Measurements from ENCODE around the gene UBP1. TPM values are rescaled to one million over a fixed set of nuclear protein-coding genes. Genes with fewer than 3 reads are reported as not detected.

UBP1 gene
- polyA plus RNA-seq, 1 of the 3 experiments (the other 2 are of a cell fraction), result 45.5 TPM

- ChIA-PET POLR2A (no interaction called here), CTCF (no interaction called here)
- H3K27ac ChIP-seq (ENCODE audit: low read depth in 2 of 2, low read length in 1 of 2), result no peak overlapping the region
- WGBS (ENCODE audit: low lambda C conversion rate), result 95% methylated on average over 10 of the region's 10 CpGs
- peaks cover 98% of the 10 kb centered on the region for H3K79me2 ChIP-seq (ENCODE audit: insufficient read depth)
- peaks cover 48% of the 10 kb centered on the region for H4K20me1 ChIP-seq (ENCODE audit: insufficient read depth)
- no peaks in the 10 kb centered on the region for H3K9me3 ChIP-seq
- H3F3A ChIP-seq (replicated peaks; ENCODE audit: insufficient read depth), result peaks cover 4% of the 10 kb centered on the region
- H3K9me2 ChIP-seq, result no peaks in the 10 kb centered on the region
- peaks cover 7 to 41% of the 10 kb centered on the region in 2 experiments for H3K36me3 ChIP-seq (replicated peaks in 1 of 2; ENCODE audit: control insufficient read depth in 1 of 2, insufficient read depth in 2 of 2, low read length in 1 of 2)
- H3K4me3 ChIP-seq (ENCODE audit: low read depth in 2 of 2, low read length in 1 of 2), result no peak overlapping the region
- H3K4me2 ChIP-seq, result no peak overlapping the region
- peaks cover 0 to 14% of the 10 kb centered on the region in 2 experiments; a peak in 1 of 4 replicates for H3K4me1 ChIP-seq (ENCODE audit: control insufficient read depth in 1 of 2, insufficient read depth in 2 of 2, low read depth in 1 of 2, low read length in 1 of 2)
- TF ChIP-seq MXI1 (IDR thresholded peaks at IDR 0.05; ENCODE audit: low read depth, low read length), result no peak
- TF ChIP-seq TCF12 (IDR thresholded peaks at IDR 0.05), result no peak
- TF ChIP-seq MEF2A (IDR thresholded peaks at IDR 0.05; ENCODE audit: borderline replicate concordance, low read depth), result no peak
- TF ChIP-seq FOSL2 (IDR thresholded peaks at IDR 0.05; ENCODE audit: borderline replicate concordance, low read depth), result no peak
- no peak for TF ChIP-seq IRF3 (IDR thresholded peaks at IDR 0.05; ENCODE audit: low read depth, low read length)
- no peak for TF ChIP-seq NFIC (IDR thresholded peaks at IDR 0.05; ENCODE audit: borderline replicate concordance)
- TF ChIP-seq, protein P1, sequence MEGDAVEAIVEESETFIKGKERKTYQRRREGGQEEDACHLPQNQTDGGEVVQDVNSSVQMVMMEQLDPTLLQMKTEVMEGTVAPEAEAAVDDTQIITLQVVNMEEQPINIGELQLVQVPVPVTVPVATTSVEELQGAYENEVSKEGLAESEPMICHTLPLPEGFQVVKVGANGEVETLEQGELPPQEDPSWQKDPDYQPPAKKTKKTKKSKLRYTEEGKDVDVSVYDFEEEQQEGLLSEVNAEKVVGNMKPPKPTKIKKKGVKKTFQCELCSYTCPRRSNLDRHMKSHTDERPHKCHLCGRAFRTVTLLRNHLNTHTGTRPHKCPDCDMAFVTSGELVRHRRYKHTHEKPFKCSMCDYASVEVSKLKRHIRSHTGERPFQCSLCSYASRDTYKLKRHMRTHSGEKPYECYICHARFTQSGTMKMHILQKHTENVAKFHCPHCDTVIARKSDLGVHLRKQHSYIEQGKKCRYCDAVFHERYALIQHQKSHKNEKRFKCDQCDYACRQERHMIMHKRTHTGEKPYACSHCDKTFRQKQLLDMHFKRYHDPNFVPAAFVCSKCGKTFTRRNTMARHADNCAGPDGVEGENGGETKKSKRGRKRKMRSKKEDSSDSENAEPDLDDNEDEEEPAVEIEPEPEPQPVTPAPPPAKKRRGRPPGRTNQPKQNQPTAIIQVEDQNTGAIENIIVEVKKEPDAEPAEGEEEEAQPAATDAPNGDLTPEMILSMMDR (IDR thresholded peaks at IDR 0.05), result no peak
- TF ChIP-seq SMC3 (IDR thresholded peaks at IDR 0.05; ENCODE audit: low read depth, low read length), result no peak
- TF ChIP-seq POLR2AphosphoS5 (IDR thresholded peaks at IDR 0.05; ENCODE audit: low read depth, low read length), result no peak
- no peak for TF ChIP-seq USF2 (IDR thresholded peaks at IDR 0.05; ENCODE audit: borderline replicate concordance, low read depth, low read length)
- no peak for TF ChIP-seq MAX (IDR thresholded peaks at IDR 0.05; ENCODE audit: low read depth)
- H3K9ac ChIP-seq, result no peak overlapping the region
- DNase-seq, result no peak
- H2AFZ ChIP-seq (ENCODE audit: low read depth), result no peak overlapping the region
- H3K27me3 ChIP-seq (ENCODE audit: insufficient read depth), result no peaks in the 10 kb centered on the region
Observed at GRCh38 chr3:33424606-33425452, 15.4 kb downstream of the UBP1 start.

DNA sequence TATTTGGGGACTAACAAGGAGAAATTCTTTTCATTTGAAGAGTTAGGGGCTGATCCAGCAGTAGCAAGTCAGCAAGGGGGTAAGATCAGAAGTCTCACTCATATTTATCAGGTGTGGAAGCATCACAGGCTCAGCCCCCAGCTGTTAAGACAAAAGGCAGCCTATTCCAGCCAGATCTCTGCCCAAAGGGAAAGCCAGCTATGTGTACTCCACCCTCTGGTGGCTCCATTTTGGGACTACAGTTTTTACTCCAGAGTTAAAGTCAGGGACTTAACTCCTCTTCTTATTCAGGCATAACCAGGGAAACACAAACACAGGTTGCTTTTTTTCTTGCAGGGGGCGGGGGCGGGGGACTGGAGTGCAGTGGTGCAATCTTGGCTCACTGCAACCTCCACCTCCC lies 19.2 kb downstream of the UBP1 start:
- Histone ChIP-seq H3K4me2 (no peak overlapping the region), H3K79me2 (ENCODE audit: insufficient read depth) (peaks cover 97% of the 10 kb centered on the region), H4K20me1 (ENCODE audit: insufficient read depth) (peaks cover 10% of the 10 kb centered on the region; the same call in 1 of the 2 replicates), H3K9me3 (no peaks in the 10 kb centered on the region), H3K9me2 (no peaks in the 10 kb centered on the region), H3K27ac (ENCODE audit: low read depth in 2 of 2, low read length in 1 of 2) (no peak overlapping the region), H3K4me3 (ENCODE audit: low read depth in 2 of 2, low read length in 1 of 2) (no peak overlapping the region), H2AFZ (ENCODE audit: low read depth) (no peak overlapping the region), H3K4me1 (ENCODE audit: control insufficient read depth in 1 of 2, insufficient read depth in 2 of 2, low read depth in 1 of 2, low read length in 1 of 2) (peaks cover 0 to 11% of the 10 kb centered on the region in 2 experiments; a peak in 1 of 4 replicates), H3K27me3 (ENCODE audit: insufficient read depth) (no peaks in the 10 kb centered on the region), H3F3A (replicated peaks; ENCODE audit: insufficient read depth) (no peaks in the 10 kb centered on the region), H3K9ac (no peak overlapping the region), H3K36me3 (replicated peaks in 1 of 2; ENCODE audit: control insufficient read depth in 1 of 2, insufficient read depth in 2 of 2, low read length in 1 of 2) (peaks cover 17 to 77% of the 10 kb centered on the region in 2 experiments)
- TF ChIP-seq, protein P1 (IDR thresholded peaks at IDR 0.05), result peak; percentile 11; the same call in 1 of the 2 replicates
- no peak for TF ChIP-seq SIN3A (IDR thresholded peaks at IDR 0.05; ENCODE audit: borderline replicate concordance, low read depth, low read length)
- ChIA-PET POLR2A (no interaction called here), CTCF (interaction anchor here (0.6 to 1.0 kb wide), 2 partner anchors 26 to 114 kb away, joined by 3 read pairs; no protein-coding TSS in a partner anchor)
- no peak for DNase-seq
- WGBS (ENCODE audit: low lambda C conversion rate), result 90% methylated on average over 2 of the region's 2 CpGs
